Liver (tissue), 9 donors: ENCODE data around the gene MAPT. TPM values are rescaled to one million over a fixed set of nuclear protein-coding genes. Genes with fewer than 3 reads are reported as not detected.

ENCODE experiments used
- DNase-seq: peaks from one replicate; pipeline ENCODE4 v3.0.0-alpha.2; 2017; ENCODE audit warnings: low spot score
- H3K27ac ChIP-seq, 2 donors: one replicate each; pipeline ENCODE4 v1.7.0; 2013; ENCODE audit warnings: inconsistent platforms in 2 of 2, low read length in 2 of 2, control low read depth in 1 of 2, low read depth in 1 of 2, mild to moderate bottlenecking in 1 of 2
- H3K27me3 ChIP-seq, 4 donors: one replicate each; pipeline versions ENCODE4 v1.6.1 to v1.7.0; 2013; ENCODE audit warnings: low read length in 3 of 4, inconsistent platforms in 1 of 4, mild to moderate bottlenecking in 1 of 4, moderate library complexity in 1 of 4; ENCODE audit not compliant: control insufficient read depth in 4 of 4, insufficient read depth in 4 of 4
- H3K36me3 ChIP-seq, 4 donors: one replicate each; pipeline versions ENCODE4 v1.6.1 to v1.7.0; 2013; ENCODE audit warnings: low read length in 3 of 4, mild to moderate bottlenecking in 3 of 4, low read depth in 1 of 4, moderate library complexity in 1 of 4; ENCODE audit not compliant: control insufficient read depth in 4 of 4, insufficient read depth in 3 of 4
- H3K4me1 ChIP-seq, 4 donors: one replicate each; pipeline versions ENCODE4 v1.6.1 to v1.7.0; 2013; ENCODE audit warnings: low read length in 3 of 4, mild to moderate bottlenecking in 3 of 4, moderate library complexity in 1 of 4; ENCODE audit not compliant: control insufficient read depth in 4 of 4, insufficient read depth in 4 of 4
- H3K4me3 ChIP-seq, 3 donors: one replicate each; pipeline versions ENCODE4 v1.6.1 to v1.7.0; 2013; ENCODE audit warnings: low read length in 3 of 3, control low read depth in 1 of 3, low read depth in 1 of 3, mild to moderate bottlenecking in 1 of 3
- H3K9ac ChIP-seq, 2 donors: one replicate each; pipeline ENCODE4 v1.7.0; 2013; ENCODE audit warnings: low read length in 2 of 2, mild to moderate bottlenecking in 2 of 2, moderate library complexity in 2 of 2, control low read depth in 1 of 2, low read depth in 1 of 2
- H3K9me3 ChIP-seq, 4 donors: one replicate each; pipeline versions ENCODE4 v1.6.1 to v1.7.0; 2013; ENCODE audit warnings: low read length in 3 of 4; ENCODE audit not compliant: control insufficient read depth in 4 of 4
- EGR1 ChIP-seq, 2 donors: IDR thresholded peaks; 2 replicates each; pipeline ENCODE4 v1.6.1; 2016 to 2018; ENCODE audit warnings: antibody characterized with exemption in 2 of 2, low read depth in 2 of 2
- FOXA2 ChIP-seq: IDR thresholded peaks from 2 replicates; pipeline ENCODE4 v1.6.1; 2016; ENCODE audit warnings: antibody characterized with exemption
- HNF4G ChIP-seq: IDR thresholded peaks from 2 replicates; pipeline ENCODE4 v1.6.1; 2016; ENCODE audit warnings: antibody characterized with exemption
- MAX ChIP-seq: IDR thresholded peaks from 2 replicates; pipeline ENCODE4 v1.6.1; 2016; ENCODE audit warnings: antibody characterized with exemption
- RAD21 ChIP-seq, 2 donors: IDR thresholded peaks; 2 replicates each; pipeline ENCODE4 v1.6.1; 2016; ENCODE audit warnings: antibody characterized with exemption in 2 of 2, mild to moderate bottlenecking in 2 of 2
- SP1 ChIP-seq: IDR thresholded peaks from 2 replicates; pipeline ENCODE4 v1.6.1; 2018; ENCODE audit warnings: antibody characterized with exemption, mild to moderate bottlenecking
- ZBTB33 ChIP-seq: IDR thresholded peaks from 2 replicates; pipeline ENCODE4 v1.6.1; 2016; ENCODE audit warnings: antibody characterized with exemption
- WGBS: extraction: QIAGEN DNeasy Blood & Tissue Kit; methylation state at CpG from one replicate; pipeline ENCODE4 v1.1.7; 2013; 5-methylcytosine and 5-hydroxymethylcytosine counted together
- polyA plus RNA-seq, 2 donors: library from polyadenylated mRNA; stranded (reverse) in 1 of 2; unstranded in 1 of 2; fragments of 200-250 nt in 1 of 2; fragments of >200 nt in 1 of 2; fragmentation: Nextera tagmentation in 1 of 2; extraction: Ambion mirVana in 1 of 2; gene quantifications; one replicate each; pipeline versions ENCODE4 v1.2.1 to v1.2.3, GENCODE V29; 2013 to 2015
- total RNA-seq, 2 donors: library from RNA; depleted of rRNA; stranded (reverse); fragments of >200 nt; gene quantifications; one replicate each; pipeline ENCODE4 v1.2.3, GENCODE V29; 2014
- TF ChIP-seq, protein P1 (sequence below): fragments of 150-350 bp; IDR thresholded peaks from 2 replicates; pipeline ENCODE4 v1.5.1; 2017; ENCODE audit warnings: improper control_type of control experiment, low read depth, low read length; ENCODE audit not compliant: missing input control
- TF ChIP-seq, protein P2 (sequence below): IDR thresholded peaks from 2 replicates; pipeline ENCODE4 v1.6.1; 2016; ENCODE audit warnings: antibody characterized with exemption, mild to moderate bottlenecking
- donor health status: healthy.
- donor health status: healthy.
- donor health status: healthy.
- donor health status: healthy.
- donor health status: healthy.

The MAPT gene
- total RNA-seq = under 1 TPM; 0.05 to 0.17 TPM
- under 1 TPM; 0.38 to 0.67 TPM for polyA plus RNA-seq

DNA sequence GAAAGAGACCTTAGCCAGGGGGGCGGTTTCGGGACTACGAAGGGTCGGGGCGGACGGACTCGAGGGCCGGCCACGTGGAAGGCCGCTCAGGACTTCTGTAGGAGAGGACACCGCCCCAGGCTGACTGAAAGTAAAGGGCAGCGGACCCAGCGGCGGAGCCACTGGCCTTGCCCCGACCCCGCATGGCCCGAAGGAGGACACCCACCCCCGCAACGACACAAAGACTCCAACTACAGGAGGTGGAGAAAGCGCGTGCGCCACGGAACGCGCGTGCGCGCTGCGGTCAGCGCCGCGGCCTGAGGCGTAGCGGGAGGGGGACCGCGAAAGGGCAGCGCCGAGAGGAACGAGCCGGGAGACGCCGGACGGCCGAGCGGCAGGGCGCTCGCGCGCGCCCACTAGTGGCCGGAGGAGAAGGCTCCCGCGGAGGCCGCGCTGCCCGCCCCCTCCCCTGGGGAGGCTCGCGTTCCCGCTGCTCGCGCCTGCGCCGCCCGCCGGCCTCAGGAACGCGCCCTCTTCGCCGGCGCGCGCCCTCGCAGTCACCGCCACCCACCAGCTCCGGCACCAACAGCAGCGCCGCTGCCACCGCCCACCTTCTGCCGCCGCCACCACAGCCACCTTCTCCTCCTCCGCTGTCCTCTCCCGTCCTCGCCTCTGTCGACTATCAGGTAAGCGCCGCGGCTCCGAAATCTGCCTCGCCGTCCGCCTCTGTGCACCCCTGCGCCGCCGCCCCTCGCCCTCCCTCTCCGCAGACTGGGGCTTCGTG is at the start of gene MAPT:
Gene MAPT (plus strand): TSS at position 533 of the 763 bp plus-strand sequence. CDS start 67,784 bp downstream, outside the sequence.
- TF ChIP-seq HNF4G (no peak), EGR1 (IDR thresholded peaks at IDR 0.05; ENCODE audit: low read depth in 2 of 2) (peak; percentile 70 to 81), ZBTB33 (no peak), RAD21 (IDR thresholded peaks at IDR 0.05) (peak; percentile 19 to 40), MAX (peak; percentile 75), FOXA2 (no peak)
- TF ChIP-seq, protein P1, sequence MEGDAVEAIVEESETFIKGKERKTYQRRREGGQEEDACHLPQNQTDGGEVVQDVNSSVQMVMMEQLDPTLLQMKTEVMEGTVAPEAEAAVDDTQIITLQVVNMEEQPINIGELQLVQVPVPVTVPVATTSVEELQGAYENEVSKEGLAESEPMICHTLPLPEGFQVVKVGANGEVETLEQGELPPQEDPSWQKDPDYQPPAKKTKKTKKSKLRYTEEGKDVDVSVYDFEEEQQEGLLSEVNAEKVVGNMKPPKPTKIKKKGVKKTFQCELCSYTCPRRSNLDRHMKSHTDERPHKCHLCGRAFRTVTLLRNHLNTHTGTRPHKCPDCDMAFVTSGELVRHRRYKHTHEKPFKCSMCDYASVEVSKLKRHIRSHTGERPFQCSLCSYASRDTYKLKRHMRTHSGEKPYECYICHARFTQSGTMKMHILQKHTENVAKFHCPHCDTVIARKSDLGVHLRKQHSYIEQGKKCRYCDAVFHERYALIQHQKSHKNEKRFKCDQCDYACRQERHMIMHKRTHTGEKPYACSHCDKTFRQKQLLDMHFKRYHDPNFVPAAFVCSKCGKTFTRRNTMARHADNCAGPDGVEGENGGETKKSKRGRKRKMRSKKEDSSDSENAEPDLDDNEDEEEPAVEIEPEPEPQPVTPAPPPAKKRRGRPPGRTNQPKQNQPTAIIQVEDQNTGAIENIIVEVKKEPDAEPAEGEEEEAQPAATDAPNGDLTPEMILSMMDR = peak; percentile 96
- 4% methylated on average over 97 of the region's 97 CpGs for WGBS
- peak within 1 kb of the TSS in 1 of 2 donors; percentile 56 for H3K27ac ChIP-seq
- no peaks in the 10 kb centered on the region for H3K9me3 ChIP-seq
- DNase-seq = peak; percentile 85
- H3K36me3 ChIP-seq = no peaks in the 10 kb centered on the region
- peak within 1 kb of the TSS in 1 of 2 donors; percentile 50 for H3K9ac ChIP-seq
- peaks cover 10 to 42% (median 35%) of the 10 kb centered on the region in 4 donors for H3K4me1 ChIP-seq
- H3K4me3 ChIP-seq = peak within 1 kb of the TSS; percentile 14 to 74 (median 61)
- peaks cover 0 to 13% (median 2%) of the 10 kb centered on the region in 4 donors for H3K27me3 ChIP-seq

DNA sequence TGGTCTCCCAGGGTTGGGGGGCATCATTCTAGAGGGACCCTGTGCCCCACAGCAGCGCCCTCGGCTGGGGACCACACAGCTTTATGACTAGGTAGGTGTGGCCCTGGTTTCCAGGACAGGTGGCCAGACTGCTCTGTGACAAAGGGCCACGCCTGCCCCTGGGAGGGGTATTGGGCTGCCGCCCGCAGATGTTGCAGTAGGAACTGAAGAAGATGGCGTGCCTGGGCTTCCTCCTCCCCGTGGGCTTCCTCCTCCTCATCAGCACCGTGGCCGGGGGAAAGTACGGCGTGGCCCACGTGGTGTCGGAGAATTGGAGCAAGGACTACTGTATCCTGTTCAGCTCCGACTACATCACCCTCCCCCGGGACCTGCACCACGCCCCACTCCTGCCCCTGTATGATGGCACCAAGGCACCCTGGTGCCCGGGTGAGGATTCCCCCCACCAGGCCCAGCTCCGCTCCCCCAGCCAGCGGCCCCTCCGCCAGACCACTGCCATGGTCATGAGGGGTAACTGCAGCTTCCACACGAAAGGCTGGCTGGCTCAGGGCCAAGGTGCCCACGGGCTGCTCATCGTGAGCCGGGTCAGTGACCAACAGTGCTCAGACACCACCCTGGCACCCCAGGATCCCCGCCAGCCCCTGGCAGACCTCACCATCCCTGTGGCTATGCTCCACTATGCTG is 49.5 kb upstream of the MAPT start, which contains the start of gene SPPL2C:
Gene SPPL2C (plus strand): TSS at position 187 of the 681 bp plus-strand sequence. CDS start 26 bp downstream, at position 213.
- no peaks in the 10 kb centered on the region for H3K9me3 ChIP-seq
- H3K9ac ChIP-seq = no peak within 1 kb of the TSS
- H3K36me3 ChIP-seq = no peaks in the 10 kb centered on the region
- no peak within 1 kb of the TSS for H3K4me3 ChIP-seq
- 82% methylated on average over 25 of the region's 25 CpGs for WGBS
- no peak within 1 kb of the TSS for H3K27ac ChIP-seq
- H3K4me1 ChIP-seq = no peaks in the 10 kb centered on the region
- DNase-seq = no peak
- no peak for TF ChIP-seq SP1
- TF ChIP-seq, protein P2, sequence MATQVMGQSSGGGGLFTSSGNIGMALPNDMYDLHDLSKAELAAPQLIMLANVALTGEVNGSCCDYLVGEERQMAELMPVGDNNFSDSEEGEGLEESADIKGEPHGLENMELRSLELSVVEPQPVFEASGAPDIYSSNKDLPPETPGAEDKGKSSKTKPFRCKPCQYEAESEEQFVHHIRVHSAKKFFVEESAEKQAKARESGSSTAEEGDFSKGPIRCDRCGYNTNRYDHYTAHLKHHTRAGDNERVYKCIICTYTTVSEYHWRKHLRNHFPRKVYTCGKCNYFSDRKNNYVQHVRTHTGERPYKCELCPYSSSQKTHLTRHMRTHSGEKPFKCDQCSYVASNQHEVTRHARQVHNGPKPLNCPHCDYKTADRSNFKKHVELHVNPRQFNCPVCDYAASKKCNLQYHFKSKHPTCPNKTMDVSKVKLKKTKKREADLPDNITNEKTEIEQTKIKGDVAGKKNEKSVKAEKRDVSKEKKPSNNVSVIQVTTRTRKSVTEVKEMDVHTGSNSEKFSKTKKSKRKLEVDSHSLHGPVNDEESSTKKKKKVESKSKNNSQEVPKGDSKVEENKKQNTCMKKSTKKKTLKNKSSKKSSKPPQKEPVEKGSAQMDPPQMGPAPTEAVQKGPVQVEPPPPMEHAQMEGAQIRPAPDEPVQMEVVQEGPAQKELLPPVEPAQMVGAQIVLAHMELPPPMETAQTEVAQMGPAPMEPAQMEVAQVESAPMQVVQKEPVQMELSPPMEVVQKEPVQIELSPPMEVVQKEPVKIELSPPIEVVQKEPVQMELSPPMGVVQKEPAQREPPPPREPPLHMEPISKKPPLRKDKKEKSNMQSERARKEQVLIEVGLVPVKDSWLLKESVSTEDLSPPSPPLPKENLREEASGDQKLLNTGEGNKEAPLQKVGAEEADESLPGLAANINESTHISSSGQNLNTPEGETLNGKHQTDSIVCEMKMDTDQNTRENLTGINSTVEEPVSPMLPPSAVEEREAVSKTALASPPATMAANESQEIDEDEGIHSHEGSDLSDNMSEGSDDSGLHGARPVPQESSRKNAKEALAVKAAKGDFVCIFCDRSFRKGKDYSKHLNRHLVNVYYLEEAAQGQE = no peak
- no peak for TF ChIP-seq MAX
- H3K27me3 ChIP-seq = no peaks in the 10 kb centered on the region
